C4-2B (cell line): ENCODE measurements around the gene DSC3.

ENCODE experiments used
- CTCF ChIP-seq: fragments of 450-650 bp; conservative IDR thresholded peaks from 2 replicates; pipeline ENCODE4 v1.5.1; 2017; ENCODE audit warnings: mild to moderate bottlenecking
- ZFX ChIP-seq: fragments of 450-650 bp; IDR thresholded peaks from 2 replicates; pipeline ENCODE4 v1.6.1; 2017

GRCh38 chr18:30967701-30968100 is 74.8 kb downstream of the DSC3 start:
- no peak for TF ChIP-seq CTCF
- no peak for TF ChIP-seq ZFX
